NOMO-1 treated with dmso at 0.1 percent for 144 hours (cell line): ENCODE measurements around the gene AP5B1.

Experiments used
- DNase-seq: peaks from one replicate; lab custom pipeline; 2025; ENCODE audit not compliant: unreplicated experiment; lab: John Stamatoyannopoulos, UW

AP5B1 gene

GRCh38 chr11:65786786-65787636 lies 6.2 kb upstream of the AP5B1 start, which contains the start of gene OVOL1:
Gene OVOL1 (plus strand): TSS chr11:65787063. CDS start chr11:65787374, 311 bp downstream.
- DNase-seq: no peak

- no peak for DNase-seq
Measured at GRCh38 chr11:65786008-65786785, 5.4 kb upstream of the AP5B1 start.

- no peak for DNase-seq
Measured at GRCh38 chr11:65785319-65786007, 4.7 kb upstream of the AP5B1 start.

DNA sequence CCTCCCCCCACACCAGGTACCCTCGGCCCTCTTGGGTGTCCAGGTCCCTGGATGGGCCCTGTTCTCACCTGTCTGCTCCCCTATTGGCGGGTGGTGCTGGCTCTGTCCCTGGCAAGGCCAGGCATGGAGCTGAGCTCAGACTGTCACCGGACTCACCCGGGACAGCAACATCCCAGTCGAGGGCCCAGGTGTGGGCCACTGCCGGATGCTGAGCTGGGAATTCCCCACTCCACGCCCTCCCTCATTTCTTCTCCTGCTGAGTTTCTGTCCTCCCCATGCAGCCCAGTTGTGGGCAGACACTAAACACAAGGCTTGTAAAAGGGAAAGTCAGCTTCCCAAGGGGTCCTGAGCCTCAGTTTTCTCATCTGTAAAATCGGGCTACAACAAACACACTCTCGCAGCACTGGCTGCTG lies 2.0 kb upstream of the AP5B1 start:
- no peak for DNase-seq

- DNase-seq: no peak
Measured at GRCh38 chr11:65781962-65782815, 1.4 kb upstream of the AP5B1 start.

DNA sequence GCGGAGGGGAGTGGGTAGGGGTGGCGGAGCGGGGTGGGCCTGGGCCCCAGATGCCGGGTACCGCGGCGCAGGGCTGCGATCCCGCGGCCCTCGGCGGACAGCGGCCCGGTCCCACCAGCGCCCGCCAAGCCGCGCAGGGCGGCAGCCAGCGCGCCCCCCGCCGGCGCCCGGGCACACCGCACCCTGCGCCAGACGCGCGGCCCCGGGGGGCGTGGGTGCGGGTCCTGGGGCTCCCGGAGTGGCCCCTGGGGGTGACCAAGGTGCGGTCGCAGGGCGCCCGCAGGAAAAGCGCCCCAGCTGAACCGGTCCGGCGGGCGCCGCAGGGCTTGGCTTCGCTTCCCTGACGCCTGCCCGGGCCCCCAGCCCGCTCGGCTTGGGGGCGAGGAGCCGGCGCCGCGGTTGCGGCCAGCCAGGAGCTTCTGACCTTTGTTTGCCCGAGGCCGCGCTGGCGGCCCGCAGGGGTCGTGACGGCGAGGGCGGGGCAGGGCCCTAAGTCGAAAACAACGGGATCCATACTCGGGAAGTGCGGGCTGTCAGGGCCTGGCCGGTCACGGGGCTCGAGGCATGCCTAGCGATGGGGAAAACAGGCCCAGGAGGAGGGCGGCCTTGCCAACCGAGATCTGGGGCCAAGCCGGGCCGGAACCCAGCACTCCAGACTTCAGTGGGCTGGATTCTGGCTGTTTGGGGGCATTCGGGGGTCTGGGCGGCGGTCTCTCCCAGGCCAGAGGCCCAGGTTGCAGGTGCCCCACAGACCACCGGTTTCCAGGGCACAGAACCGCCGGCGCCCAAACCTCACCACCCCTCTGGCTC lies 581 bp upstream of the AP5B1 start:
- DNase-seq: no peak

- DNase-seq: peak; percentile 86
Measured at GRCh38 chr11:65779919-65780769, 632 bp downstream of the AP5B1 start.

GRCh38 chr11:65779669-65779918 lies 1.2 kb downstream of the AP5B1 start:
- no peak for DNase-seq

DNA sequence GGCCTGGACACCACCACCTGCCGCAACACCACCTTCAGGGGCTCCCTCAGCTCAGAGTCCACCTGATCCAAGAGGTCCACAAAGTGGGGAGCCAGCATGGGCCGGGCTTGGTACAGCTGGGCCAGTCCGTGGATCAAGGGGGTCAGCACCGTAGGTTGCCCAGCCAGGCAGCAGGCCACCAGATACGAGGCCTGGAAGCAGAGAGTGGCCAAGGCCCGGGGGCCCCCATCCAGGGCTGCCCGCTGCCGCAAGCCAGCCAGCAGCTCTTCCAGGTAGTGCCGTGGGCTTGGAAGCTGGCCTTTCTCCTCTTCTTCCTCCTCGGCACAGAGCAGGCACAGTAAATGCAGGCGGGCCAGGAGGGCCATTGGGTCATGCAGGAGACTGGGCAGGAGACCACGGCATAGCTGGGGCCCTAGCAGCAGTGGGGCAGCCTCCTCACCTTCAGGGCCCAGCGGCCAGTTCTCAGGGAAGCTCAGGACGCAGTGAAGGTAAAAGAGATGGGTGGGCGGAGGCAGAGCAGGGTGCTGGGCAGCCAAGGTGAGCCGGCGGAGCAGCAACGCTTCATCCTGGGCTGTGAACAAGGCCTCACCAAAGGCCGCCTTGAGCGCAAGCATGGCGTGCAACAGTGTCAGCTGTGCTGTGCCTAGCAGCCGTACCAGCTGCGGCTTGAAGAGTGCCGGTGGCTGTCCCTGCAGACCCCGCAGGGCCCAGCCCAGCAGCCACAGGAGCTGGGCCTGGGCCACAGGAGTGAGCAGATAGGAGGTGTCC lies 1.7 kb downstream of the AP5B1 start:
- DNase-seq: no peak

- no peak for DNase-seq
Measured at GRCh38 chr11:65778431-65778900, 2.3 kb downstream of the AP5B1 start.

- no peak for DNase-seq
Measured at GRCh38 chr11:65777821-65778361, 2.9 kb downstream of the AP5B1 start.

- DNase-seq: no peak
Measured at GRCh38 chr11:65777241-65777640, 3.5 kb downstream of the AP5B1 start.

DNA sequence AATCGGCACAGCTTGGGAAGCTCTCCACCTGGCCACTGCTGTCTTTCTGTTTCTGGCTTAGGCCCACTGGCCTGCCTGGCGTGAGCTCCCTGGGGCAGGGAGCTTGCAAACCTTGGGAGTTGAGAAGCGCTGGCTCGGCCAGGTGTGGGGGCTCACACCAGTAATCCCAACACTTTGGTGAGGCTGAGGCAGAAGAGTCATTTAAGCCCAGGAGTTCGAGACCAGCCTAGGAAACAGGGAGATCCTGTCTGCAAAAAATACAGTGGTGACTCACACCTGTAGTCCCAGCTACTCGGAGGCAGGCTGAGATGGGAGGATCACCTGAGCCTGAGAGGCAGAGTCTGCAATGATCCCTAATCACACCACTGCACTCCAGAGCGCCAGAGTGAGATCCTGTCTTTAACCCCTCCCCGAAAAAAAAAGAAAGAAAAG lies 4.0 kb downstream of the AP5B1 start:
- no peak for DNase-seq

- DNase-seq: peak; percentile 94
Measured at GRCh38 chr11:65776196-65776595, 4.6 kb downstream of the AP5B1 start.

DNA sequence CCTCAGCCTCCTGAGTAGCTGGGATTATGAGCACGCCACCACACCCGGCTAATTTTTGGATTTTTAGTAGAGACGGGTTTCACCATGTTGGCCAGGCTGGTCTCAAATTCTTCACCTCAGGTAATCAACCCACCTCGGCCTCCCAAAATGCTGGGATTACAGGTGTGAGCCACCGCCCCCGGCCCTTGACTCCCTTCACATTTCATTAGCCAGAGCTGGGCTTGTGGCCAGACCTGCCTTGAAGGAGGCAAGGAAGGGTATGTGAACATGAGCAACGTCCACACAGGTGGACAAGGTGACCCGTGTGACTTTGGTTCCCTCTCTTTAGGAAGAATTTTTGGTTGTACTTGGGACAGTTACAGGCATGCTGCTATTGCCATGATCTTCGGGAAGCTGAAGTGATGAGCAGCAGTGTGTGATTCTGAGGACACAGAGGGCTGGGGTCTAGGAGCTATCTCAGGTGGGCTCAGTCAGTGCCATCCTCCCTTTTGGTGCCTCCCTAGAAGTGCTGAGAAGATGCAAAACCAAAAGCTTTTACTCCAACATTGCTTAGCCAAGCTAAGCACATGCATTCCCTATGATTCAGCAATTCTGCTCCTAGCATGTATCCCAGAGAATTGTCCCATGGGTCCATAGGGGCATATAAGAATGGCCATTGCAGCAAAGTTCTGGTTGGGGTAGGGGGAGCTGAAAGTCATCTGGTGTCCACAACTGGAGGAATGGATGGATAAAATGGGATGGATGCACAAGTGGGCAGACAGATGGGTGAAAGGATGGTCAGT lies 6.1 kb downstream of the AP5B1 start:
- no peak for DNase-seq

- DNase-seq: no peak
Measured at GRCh38 chr11:65773784-65774411, 6.9 kb downstream of the AP5B1 start.
